Fibroblast of lung (primary cell): ENCODE results near the gene ZP1.

ENCODE experiments used
- EZH2 ChIP-seq: IDR thresholded peaks from 2 replicates; pipeline ENCODE4 v1.5.1; 2012; ENCODE audit warnings: low read length, control low read depth, mild to moderate bottlenecking; ENCODE audit errors: missing control alignments
- TF ChIP-seq, protein P1 (sequence below), 2 donors: IDR thresholded peaks in 1 of 2; conservative IDR thresholded peaks in 1 of 2; 1 replicate in 1 of 2; 2 replicates in 1 of 2; pipeline ENCODE4 v1.5.1; 2011 to 2012; ENCODE audit warnings: low read length in 2 of 2, control low read depth in 1 of 2, inconsistent platforms in 1 of 2, low read depth in 1 of 2, mild to moderate bottlenecking in 1 of 2

GRCh38 chr11:60902625-60903024 lies 35.3 kb downstream of the ZP1 start:
- TF ChIP-seq, protein P1, sequence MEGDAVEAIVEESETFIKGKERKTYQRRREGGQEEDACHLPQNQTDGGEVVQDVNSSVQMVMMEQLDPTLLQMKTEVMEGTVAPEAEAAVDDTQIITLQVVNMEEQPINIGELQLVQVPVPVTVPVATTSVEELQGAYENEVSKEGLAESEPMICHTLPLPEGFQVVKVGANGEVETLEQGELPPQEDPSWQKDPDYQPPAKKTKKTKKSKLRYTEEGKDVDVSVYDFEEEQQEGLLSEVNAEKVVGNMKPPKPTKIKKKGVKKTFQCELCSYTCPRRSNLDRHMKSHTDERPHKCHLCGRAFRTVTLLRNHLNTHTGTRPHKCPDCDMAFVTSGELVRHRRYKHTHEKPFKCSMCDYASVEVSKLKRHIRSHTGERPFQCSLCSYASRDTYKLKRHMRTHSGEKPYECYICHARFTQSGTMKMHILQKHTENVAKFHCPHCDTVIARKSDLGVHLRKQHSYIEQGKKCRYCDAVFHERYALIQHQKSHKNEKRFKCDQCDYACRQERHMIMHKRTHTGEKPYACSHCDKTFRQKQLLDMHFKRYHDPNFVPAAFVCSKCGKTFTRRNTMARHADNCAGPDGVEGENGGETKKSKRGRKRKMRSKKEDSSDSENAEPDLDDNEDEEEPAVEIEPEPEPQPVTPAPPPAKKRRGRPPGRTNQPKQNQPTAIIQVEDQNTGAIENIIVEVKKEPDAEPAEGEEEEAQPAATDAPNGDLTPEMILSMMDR (conservative IDR thresholded peaks at IDR 0.05 in 1 of 2, IDR thresholded peaks at IDR 0.05 in 1 of 2; ENCODE audit: low read depth in 1 of 2, low read length in 2 of 2): no peak
- TF ChIP-seq EZH2: no peak
